MCF 10A (cell line): ENCODE results near the gene PGM1. TPM values are rescaled to one million over a fixed set of nuclear protein-coding genes. Genes with fewer than 3 reads are reported as not detected.

Experiments
- BruUV-seq: library from RNA; stranded (reverse); fragments of 400-500 nt; replicated peaks from 2 replicates; lab custom pipeline; 2021; lab: Mats Ljungman, UMichigan
- CTCF ChIA-PET: fragments of 300-600 bp; sonication (Branson Sonifier 250); formaldehyde crosslinking; extraction: SDS; loops from one replicate; lab custom pipeline; 2021; ENCODE audit warnings: antibody characterized with exemption, inconsistent platforms; lab: Yijun Ruan, JAX
- POLR2A ChIA-PET: fragments of 300-600, 350-650 bp; sonication (Branson Sonifier 250); formaldehyde crosslinking; extraction: SDS; loops from one replicate; lab custom pipeline; 2020; ENCODE audit warnings: antibody characterized with exemption, inconsistent platforms; lab: Yijun Ruan, JAX
- DNase-seq: peaks from one replicate; pipeline ENCODE4 v3.0.0-alpha.2; 2018; ENCODE audit not compliant: unreplicated experiment
- H3K27ac Mint-ChIP-seq: one replicate; pipeline ENCODE4 v1.8.0; 2022; ENCODE audit warnings: mild to moderate bottlenecking, low read depth, mixed read lengths; ENCODE audit not compliant: unreplicated experiment
- H3K27me3 Mint-ChIP-seq: one replicate; pipeline ENCODE4 v1.8.0; 2022; ENCODE audit warnings: mixed read lengths; ENCODE audit not compliant: insufficient read depth, unreplicated experiment
- H3K36me3 Mint-ChIP-seq: one replicate; pipeline ENCODE4 v1.8.0; 2022; ENCODE audit warnings: mild to moderate bottlenecking, moderate library complexity, mixed read lengths; ENCODE audit not compliant: insufficient read depth, unreplicated experiment
- H3K4me1 Mint-ChIP-seq: one replicate; pipeline ENCODE4 v1.8.0; 2022; ENCODE audit warnings: mixed read lengths; ENCODE audit not compliant: insufficient read depth, unreplicated experiment
- H3K4me3 Mint-ChIP-seq: one replicate; pipeline ENCODE4 v1.8.0; 2022; ENCODE audit warnings: mild to moderate bottlenecking, moderate library complexity, mixed read lengths; ENCODE audit not compliant: unreplicated experiment
- H3K9me3 Mint-ChIP-seq: one replicate; pipeline ENCODE4 v1.8.0; 2022; ENCODE audit warnings: mixed read lengths; ENCODE audit not compliant: unreplicated experiment
- CTCF ChIP-seq: fragments of 200-600 bp; IDR thresholded peaks from one replicate; pipeline ENCODE4 v1.8.0; 2022; ENCODE audit warnings: antibody characterized with exemption, mild to moderate bottlenecking; ENCODE audit not compliant: unreplicated experiment
- intact Hi-C: fragments of 100-400 bp; cut with micrococcal nuclease; formaldehyde crosslinking; loops from 2 replicates; pipeline ENCODE4 v1.14.1; 2022
- total RNA-seq: library from RNA; stranded (reverse); gene quantifications from 2 replicates; pipeline ENCODE4 v1.2.3, GENCODE V29; 2022

The PGM1 gene
- total RNA-seq, 1 experiment from 2014 or later: 60.2 TPM

GRCh38 chr1:63601061-63601460, 7.8 kb downstream of the PGM1 start:
- Mint-ChIP-seq H3K27ac (no peak overlapping the region), H3K36me3 (peaks cover 4% of the 10 kb centered on the region), H3K9me3 (no peaks in the 10 kb centered on the region), H3K27me3 (no peaks in the 10 kb centered on the region), H3K4me1 (peaks cover 15% of the 10 kb centered on the region), H3K4me3 (no peak overlapping the region)
- no peak for TF ChIP-seq CTCF
- no peak for DNase-seq
- no TSS peak for BruUV-seq
- CTCF ChIA-PET: interaction anchor here (0.6 to 1.3 kb wide), 5 partner anchors 12 to 646 kb away, joined by 3 to 4 read pairs (median 3); no protein-coding TSS in a partner anchor
- POLR2A ChIA-PET: no interaction called here
- intact Hi-C loops: no loop called here

GRCh38 chr1:63601463-63601862, 8.3 kb downstream of the PGM1 start:
- no peaks in the 10 kb centered on the region for H3K27me3 Mint-ChIP-seq
- no TSS peak for BruUV-seq
- TF ChIP-seq CTCF: no peak
- intact Hi-C loops: no loop called here
- H3K36me3 Mint-ChIP-seq: no peaks in the 10 kb centered on the region
- peaks cover 12% of the 10 kb centered on the region for H3K4me1 Mint-ChIP-seq
- no peaks in the 10 kb centered on the region for H3K9me3 Mint-ChIP-seq
- no peak overlapping the region for H3K4me3 Mint-ChIP-seq
- DNase-seq: no peak
- POLR2A ChIA-PET: interaction anchor here (0.5 kb wide), 1 partner anchor 645 kb away, joined by 4 read pairs; no protein-coding TSS in a partner anchor
- CTCF ChIA-PET: interaction anchor here (0.6 to 1.3 kb wide), 5 partner anchors 12 to 646 kb away, joined by 3 to 4 read pairs (median 3); no protein-coding TSS in a partner anchor
- no peak overlapping the region for H3K27ac Mint-ChIP-seq

GRCh38 chr1:63601912-63602311, 8.7 kb downstream of the PGM1 start:
- Mint-ChIP-seq H3K4me3 (no peak overlapping the region), H3K27ac (no peak overlapping the region), H3K36me3 (no peaks in the 10 kb centered on the region), H3K27me3 (no peaks in the 10 kb centered on the region), H3K4me1 (peaks cover 8% of the 10 kb centered on the region), H3K9me3 (no peaks in the 10 kb centered on the region)
- ChIA-PET CTCF (interaction anchor here (0.9 to 1.3 kb wide), 3 partner anchors 11 to 73 kb away, joined by 3 to 4 read pairs (median 3); no protein-coding TSS in a partner anchor), POLR2A (interaction anchor here (0.5 kb wide), 1 partner anchor 645 kb away, joined by 4 read pairs; no protein-coding TSS in a partner anchor)
- no peak for TF ChIP-seq CTCF
- BruUV-seq: no TSS peak
- intact Hi-C loops: no loop called here
- DNase-seq: no peak

- BruUV-seq: no TSS peak
- TF ChIP-seq CTCF: no peak
- H3K36me3 Mint-ChIP-seq: no peaks in the 10 kb centered on the region
- H3K27ac Mint-ChIP-seq: no peak overlapping the region
- H3K27me3 Mint-ChIP-seq: no peaks in the 10 kb centered on the region
- no peak for DNase-seq
- CTCF ChIA-PET: interaction anchor here (1.3 kb wide), 1 partner anchor 11 kb away, joined by 4 read pairs; no protein-coding TSS in a partner anchor
- peaks cover 5% of the 10 kb centered on the region for H3K4me1 Mint-ChIP-seq
- intact Hi-C loops: no loop called here
- no peaks in the 10 kb centered on the region for H3K9me3 Mint-ChIP-seq
- POLR2A ChIA-PET: no interaction called here
- no peak overlapping the region for H3K4me3 Mint-ChIP-seq
Measured at GRCh38 chr1:63602629-63603028, 9.4 kb downstream of the PGM1 start.
